GM18868 (cell line): ENCODE results near the gene ABCA2.

Experiments
- ATAC-seq: cut with Tn5 transposase; IDR thresholded peaks from one replicate; pipeline ENCODE4 v1.9.1; 2021; ENCODE audit warnings: mild to moderate bottlenecking, moderate library complexity; ENCODE audit not compliant: unreplicated experiment

Gene ABCA2

DNA sequence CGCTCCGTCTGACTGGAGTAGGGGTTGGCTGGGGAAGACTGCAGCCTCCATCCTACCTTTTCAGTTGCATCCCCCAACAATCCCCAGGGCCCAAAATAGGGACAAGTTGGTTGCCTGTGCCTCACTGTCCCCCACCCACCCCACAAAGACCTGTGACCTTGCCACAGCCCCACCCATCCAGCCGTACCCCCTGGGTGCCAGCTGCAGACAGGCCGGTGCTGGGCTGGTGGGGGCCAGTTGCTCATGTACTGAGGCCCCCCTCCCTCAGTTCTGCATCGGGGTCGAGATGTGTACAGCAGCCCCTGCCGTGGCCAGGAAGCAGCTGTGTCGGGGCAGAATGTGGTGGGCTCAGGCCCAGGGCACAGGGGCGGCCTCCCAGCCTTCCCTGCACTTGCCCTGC is 44.9 kb downstream of the ABCA2 start:
- ATAC-seq = no peak

DNA sequence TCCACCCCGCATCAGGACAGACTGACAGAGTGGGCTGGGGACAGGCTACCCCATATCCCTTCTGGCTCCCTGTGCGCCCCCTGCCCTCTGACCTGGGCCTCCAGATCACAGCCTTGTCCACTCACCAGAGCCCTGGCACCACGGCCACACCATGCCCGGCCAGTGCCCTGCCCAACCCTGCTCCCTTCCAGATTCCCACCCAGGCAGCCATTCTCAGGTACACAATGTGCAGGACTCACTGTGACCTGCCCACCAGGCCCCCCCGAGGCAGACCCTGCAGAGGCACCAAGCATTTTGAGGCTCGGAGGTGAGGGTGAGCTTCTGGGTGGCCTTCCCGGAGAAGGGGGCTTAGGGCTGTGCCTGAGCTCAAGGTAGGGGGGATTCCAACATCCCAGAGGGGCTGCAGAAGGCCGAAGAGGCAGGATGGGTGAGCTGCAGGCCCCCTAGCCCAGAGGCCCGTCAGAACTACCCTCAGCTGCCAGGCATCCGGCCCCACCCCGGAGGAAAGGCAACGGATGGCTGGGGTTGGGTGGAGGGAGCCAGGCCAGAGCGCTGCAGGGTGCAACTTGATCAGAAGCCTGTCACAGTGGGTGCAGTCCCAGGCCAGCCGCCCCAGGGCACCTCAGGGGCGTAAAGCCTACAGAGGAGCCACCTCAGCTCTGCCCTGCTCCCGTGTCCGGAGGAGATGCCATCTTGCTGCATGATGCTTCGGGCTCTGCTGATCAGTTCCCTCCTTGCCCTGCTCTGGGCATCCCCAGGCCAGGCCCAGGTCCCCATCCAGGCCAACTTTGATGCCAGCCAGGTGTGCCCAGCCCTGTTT is 45.6 kb downstream of the ABCA2 start, which contains the start of gene LCNL1:
LCNL1 (plus strand) TSS at position 762 of the 820 bp plus-strand sequence. CDS start 594 bp downstream, outside the sequence.
- no peak for ATAC-seq

DNA sequence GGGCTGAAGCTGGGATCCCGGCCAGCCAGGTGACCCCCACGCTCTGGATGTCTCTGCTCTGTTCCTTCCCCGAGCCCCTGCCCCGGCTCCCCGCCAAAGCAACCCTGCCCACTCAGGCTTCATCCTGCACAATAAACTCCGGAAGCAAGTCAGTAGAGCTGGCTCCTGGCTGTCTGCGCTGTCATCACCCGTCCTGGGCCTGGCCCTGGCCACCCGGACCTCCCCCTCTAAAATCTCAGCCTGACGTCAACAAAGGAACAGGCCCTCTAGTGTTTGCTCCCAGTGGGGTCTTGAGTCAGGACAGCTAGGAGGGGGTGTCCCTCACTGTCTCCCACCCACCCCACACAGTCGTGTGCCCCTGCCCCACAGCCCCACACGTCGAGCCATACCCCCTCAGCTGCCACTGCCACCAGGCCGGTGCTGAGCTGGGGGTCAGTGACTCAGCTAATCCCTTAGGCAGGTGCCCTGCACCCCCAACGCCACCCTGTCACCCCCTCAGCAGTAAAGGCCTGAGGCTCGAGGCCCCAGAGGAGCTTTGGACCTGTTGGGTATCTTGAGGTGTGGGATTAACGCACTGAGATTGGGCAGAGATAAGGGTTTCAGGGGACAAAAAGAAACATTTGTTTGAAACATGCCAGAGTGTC is 46.3 kb downstream of the ABCA2 start:
- ATAC-seq = no peak

DNA sequence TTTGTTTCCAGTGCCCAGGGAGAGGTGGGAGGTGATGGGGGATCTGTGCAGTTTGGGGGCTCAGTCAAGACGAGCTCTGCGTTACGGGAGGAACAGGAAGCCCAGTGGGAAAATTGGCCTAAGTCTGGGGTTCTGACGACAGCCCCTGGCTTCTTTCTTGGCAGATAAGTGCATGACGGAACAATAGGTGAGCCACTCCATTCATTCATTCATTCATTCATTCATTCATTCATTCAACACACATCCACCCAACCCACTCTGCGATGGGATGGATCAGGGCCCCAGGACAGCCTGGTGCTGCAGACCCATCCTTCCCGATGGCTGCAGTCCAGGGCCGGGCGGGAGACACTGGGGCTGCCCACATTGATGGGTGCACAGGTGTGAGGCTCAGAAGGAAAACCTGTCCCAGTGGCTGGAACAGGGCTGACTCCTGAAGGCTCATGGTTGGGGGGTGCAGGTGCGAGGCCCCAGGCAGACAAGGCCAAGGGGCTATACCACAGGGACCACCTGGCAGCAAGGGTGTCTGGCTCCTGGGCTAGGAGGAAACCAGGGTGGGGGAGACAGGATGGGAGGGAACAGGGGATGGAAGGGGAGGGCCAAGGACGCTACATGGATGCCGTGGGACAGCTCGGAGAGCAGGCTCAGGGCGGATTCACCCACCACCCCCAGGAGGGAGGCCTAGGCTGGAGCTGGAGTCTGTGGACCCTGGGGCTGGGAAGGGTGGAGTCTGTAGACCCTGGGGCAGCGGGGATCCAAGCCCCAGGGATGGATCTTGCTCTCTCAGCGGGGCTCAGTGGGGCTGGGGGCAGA is 47.2 kb downstream of the ABCA2 start:
- no peak for ATAC-seq

DNA sequence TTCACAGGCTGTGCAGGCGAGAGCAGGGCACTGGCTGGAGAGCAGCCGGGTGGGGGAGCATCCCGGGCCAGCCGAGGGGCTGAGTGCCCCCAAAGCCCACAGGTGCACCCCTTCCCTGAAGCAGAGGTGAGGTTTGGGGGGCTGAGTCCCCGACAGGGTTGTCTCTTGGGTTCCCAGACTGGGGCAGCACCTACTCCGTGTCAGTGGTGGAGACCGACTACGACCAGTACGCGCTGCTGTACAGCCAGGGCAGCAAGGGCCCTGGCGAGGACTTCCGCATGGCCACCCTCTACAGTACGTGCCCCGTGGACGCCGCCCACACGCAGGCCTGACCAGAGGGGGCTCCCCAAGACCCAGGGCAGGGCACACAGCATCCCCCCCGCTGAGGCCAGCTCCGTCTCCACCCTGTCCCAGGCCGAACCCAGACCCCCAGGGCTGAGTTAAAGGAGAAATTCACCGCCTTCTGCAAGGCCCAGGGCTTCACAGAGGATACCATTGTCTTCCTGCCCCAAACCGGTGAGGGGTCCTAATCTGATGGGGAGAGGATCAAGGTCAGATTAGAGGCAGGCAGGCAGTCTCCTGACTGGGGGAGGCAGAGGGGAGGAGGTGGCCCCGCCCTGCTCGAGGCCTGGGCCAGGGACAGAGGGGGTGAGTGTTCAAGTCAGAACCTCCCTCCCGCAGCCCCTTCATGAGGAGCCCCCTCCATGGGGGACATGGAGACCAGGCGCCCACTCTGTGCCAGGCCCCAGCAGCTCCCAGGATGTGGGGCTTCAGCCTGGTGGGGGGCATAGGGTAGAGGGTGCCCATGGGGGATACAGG is 48.1 kb downstream of the ABCA2 start:
- no peak for ATAC-seq

- no peak for ATAC-seq
Observed at GRCh38 chr9:136978865-136979544, 49.0 kb downstream of the ABCA2 start.

DNA sequence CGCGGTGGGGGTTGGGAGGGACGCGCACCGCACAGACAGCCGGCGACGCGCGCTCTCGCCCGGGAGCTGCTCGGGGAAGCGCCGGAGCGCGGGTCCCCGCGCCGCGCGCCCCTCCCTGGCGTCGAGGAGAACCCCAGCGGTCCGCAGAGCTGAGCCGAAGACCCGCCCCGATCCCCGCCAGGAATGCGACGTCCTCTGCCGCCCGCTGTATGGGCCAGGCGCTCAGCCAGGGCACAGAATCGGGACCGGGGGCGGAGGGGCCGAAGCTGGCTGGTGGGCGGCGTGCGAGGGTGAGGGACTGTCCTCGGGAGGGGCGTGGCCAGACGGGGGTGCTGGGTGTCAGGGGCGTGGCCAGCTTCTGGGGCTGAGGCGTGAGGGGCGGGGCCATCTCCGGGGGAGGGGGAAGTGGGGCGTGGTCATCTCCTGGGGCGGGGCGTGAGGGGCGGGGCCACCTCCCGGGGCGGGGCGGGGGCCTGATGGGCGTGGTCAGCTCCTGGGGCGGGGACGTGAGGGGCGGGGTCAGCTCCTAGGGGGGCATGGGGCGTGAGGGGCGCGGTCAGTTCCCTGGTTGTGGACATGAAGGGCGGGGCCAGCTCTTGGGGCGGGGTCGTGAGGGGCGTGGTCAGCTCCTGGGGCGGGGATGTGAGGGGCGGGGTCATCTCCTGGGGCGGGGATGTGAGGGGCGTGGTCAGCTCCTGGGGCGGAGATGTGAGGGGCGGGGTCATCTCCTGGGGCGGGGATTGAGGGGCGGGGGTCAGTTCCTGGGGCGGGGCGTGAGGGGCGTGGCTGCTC is 49.8 kb downstream of the ABCA2 start:
- ATAC-seq = no peak

DNA sequence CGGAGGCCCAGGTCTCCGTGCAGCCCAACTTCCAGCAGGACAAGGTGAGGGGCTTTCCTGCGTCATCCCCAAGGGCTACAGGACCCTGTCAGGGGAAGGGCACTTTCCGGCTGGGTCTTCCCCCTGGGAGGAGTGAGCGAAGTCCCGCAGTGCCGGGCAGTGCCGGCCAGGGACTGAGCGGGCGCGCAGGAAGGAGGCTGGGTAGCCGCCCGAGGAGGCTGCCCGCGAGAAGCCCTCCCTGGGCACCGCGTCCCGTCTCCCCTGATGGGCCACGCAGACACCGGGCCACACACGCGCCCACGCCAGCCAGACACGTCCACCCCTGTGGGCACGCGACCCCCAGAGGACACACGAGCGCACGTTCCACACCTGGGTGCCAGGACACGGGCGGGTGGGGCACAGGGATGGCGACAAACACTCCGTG is 50.4 kb downstream of the ABCA2 start:
- no peak for ATAC-seq

DNA sequence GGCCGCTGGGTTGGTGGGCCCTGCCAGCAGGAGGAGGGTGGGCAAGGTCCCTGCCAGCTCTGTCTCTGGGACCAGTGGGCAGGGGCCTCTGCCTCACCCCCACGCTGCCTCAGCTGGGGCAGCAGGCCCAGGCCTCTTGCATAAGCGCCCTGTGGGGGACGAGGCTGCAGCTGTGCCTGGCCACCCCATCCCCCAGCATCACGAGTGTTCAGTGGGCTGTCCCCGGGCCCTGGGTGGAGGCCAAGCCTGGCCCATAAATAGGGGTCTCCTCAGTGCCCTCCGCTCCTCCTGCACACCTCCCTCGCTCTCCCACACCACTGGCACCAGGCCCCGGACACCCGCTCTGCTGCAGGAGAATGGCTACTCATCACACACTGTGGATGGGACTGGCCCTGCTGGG is 50.8 kb downstream of the ABCA2 start, which contains the start of gene PTGDS:
PTGDS (plus strand) TSS at position 282 of the 400 bp plus-strand sequence; CDS start at position 357, 75 bp downstream.
- ATAC-seq = no peak

GRCh38 chr9:136975644-136976043 is 52.4 kb downstream of the ABCA2 start:
- ATAC-seq = no peak

GRCh38 chr9:136974817-136975535 is 53.1 kb downstream of the ABCA2 start:
- no peak for ATAC-seq

GRCh38 chr9:136973618-136974617 is 54.1 kb downstream of the ABCA2 start:
- ATAC-seq = no peak

DNA sequence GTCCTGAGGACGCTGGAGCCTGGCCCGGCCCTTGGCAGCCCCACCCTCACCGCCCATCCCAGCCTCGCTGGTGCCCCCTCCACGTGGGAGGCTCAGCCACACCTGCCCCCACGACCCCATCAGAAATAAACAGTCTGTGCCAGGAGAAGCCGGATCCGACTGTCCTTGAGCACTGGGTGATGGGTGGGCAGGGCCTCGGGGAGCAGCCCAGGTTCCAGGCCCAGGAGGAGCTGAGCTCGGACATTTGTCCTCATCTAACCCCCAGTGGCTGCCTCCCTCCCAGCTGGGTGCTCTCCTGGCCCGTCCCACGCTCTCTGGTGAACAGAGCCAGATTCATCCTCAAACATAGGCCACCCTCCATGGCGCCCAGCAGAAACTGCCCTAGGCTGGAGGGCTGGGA is 55.3 kb downstream of the ABCA2 start:
- ATAC-seq = no peak

DNA sequence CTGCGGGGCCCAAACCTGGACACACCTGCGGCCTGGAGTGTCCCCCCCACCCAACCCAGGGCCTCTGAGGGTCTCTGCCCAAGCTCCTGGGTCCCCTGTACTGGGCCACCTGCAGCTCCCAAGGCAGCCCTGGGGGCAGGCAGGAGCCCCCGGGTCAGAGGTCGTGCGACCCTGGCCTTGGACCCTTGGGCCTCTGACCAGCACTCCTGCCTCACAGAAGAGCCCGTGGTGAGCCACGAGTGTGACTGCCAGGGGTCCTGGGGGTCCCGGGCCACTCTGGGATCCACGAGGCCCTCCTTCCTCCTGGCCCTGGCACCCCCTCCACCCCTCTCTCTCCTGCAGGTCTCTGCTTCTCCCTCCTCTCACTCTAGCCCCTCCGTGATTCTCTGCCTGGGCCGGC is 55.7 kb downstream of the ABCA2 start:
- ATAC-seq = no peak

DNA sequence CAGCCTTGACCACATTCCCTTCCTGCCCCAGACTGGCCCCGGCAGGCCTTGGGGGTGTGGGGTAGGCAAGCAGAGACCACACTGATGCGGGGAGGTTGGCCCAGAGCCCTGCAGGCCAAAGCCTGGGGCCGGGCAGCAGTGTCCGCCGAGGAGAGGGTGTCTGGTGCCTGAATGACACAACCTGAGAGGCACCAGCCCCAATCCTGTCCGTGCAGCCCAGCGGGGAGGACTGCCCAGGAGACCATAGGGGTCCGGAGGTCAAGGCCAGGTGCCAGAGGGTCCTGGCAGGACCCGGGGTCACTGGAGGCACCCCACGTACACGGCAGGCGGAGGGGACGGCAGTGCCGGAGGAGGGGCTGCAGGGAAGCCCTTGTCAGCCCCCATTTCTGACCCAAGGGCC is 56.3 kb downstream of the ABCA2 start:
- ATAC-seq = no peak

GRCh38 chr9:136970361-136970760 is 57.7 kb downstream of the ABCA2 start:
- no peak for ATAC-seq

DNA sequence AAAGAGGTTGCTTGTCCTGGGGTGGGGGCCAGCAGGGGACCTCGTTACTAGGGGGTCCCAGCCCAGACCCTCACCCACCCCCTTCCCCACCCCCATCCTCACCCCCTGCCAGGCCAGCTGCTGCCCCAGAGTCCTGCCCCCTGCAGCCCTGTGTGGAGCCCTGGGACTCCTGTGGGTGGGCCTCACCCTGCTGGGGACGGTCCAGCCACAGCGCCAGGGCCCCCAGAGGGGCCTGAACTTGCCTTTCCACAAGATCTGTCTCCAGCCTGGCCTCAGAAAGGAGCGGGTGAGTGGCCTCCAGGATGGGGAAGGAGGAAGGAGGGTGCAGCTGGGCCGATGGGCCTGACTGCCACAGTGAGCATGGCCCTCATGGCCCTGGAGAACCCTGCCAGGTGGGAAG is 58.3 kb downstream of the ABCA2 start:
- ATAC-seq = no peak
